Activated CD4-positive, CD25-positive, alpha-beta regulatory T cell treated with anti-CD3 and anti-CD28 coated beads, Interleukin-2, amount 50 U/mL, for 72 hours (primary cell): ENCODE results near the gene CRISP2.
"Not testable (repeated sequence)": the region's sequence is repeated elsewhere in the genome, so short reads cannot be mapped to it uniquely, and the experiment has no call there.

Experiments used
- DNase-seq: peaks from one replicate; pipeline ENCODE4 v3.0.0; 2021

CRISP2 gene, protein sequence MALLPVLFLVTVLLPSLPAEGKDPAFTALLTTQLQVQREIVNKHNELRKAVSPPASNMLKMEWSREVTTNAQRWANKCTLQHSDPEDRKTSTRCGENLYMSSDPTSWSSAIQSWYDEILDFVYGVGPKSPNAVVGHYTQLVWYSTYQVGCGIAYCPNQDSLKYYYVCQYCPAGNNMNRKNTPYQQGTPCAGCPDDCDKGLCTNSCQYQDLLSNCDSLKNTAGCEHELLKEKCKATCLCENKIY

DNA sequence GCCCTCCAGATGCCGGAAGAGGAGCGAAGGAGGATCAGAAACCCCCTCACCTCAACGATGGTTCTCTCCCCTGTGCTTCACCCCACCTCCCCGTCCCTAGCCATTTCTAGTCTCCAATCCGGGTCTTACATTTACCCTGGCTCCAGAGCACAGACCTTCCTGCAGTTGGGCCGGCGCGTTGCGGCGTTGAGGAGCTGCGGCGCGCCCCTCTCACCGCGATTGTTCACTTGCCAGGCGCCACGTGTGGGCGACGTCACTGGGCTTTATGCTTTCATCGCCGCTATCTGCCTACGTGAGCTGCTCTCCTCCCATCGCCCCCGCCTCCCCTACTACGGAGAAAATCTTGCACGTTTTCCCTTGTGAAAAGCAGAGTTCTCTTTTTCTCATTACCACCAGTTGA lies at the start of gene CRISP2:
Gene CRISP2, minus strand, starts transcription at position 198 of the 400 bp plus-strand sequence. CDS start 4,347 bp downstream, outside the sequence.
- DNase-seq = no peak

DNA sequence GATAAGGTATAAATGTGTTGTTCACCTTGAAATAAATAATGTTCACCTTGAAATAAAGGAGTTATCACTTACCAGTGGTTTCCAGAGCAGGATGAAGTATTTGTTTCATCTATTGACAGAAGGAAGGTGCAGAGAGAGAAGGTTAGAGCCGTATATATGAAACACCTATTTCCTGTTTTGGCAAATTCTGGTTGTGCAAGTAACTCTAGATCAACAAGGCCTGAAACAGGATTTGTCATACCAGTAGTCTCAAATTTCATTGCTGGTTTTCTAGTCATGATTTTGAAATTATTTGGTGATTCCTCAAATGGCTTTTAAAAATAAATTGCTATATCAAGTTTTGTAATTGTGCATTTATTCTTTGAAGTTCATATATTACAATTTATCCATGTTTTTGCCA lies 30.9 kb upstream of the CRISP2 start, which contains the start of gene CRISP3:
Gene CRISP3, minus strand, starts transcription at position 130 of the 400 bp plus-strand sequence. Its CDS starts 21 bp downstream, at position 109.
- no peak for DNase-seq

DNA sequence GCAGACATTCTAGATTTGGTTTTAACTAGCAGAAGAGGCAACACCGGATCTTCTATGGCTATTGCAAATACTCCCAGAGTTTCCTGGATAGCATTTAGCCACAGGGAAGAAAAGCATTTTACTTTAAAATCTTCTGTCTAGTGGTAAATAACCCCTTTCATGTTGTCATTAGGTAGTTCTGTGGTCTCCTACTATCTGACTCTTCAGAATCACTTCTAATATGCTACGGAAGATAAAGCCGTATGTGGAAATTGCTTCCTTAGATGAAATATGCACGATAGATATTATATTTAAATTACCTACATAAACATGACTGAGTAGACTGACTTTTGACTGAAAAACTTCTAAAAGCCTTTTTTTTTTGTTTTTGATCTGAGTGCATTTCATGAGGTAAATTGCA lies 30.1 kb upstream of the CRISP2 start:
- DNase-seq = no peak

DNA sequence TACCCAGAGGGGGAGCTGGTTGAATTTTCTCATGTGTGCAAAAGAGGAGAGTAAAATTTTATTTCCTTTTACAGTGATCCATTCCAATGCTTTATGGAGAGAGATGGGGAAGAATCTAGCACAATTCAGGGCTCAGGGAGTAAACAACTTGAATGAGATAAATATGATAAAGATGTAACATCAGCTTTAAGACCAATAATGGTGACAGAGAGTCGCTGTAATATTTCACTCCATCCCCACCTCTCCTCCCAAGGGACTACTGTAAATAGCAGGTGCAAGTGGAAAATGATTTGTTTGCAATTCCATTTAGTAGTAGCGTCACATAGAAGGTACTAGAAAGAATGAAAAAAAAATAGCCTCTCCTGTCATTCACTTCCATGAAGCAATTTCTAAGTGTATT lies 26.1 kb upstream of the CRISP2 start:
- no peak for DNase-seq

DNA sequence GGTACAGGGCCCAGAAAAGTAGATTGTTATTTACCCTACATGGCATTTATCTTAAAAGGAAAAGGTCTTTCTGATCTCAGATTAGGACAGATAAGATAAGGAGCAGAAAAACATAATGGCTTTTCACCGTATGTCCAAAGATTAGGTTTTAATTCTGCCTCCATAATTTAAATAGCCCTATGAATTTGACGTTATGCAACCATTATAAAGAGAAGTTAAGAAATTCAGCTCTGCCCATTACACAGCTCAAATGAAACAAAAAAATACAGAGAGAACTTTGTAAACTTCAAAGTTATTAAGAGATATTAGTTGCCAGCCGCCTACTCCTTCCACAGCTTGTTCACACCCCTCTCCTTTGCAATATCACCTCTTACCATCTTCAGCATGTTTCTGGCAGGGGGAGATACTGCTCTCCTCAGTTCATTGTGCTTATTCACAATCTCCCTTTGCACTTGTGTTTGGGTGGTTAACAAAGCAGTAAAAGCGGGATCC lies 22.7 kb upstream of the CRISP2 start:
- DNase-seq = no peak

DNA sequence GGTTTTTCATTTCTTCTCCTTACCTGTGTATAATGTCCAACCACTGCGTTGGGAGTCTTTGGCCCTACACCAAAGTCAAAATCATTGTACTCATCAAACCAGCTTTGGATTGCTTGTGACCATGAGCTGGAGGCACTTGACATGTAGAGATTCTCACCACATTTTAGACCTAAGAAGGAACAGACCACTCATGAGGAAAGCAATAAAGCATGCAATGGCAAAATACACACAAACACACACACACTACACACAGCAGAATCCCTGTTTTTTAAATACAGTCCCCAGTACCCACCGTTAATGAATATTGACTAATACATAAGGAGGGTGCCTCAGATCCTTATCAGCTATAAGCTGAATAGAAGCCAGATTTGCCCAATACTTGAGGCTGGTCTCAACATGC lies 20.3 kb upstream of the CRISP2 start:
- no peak for DNase-seq

DNA sequence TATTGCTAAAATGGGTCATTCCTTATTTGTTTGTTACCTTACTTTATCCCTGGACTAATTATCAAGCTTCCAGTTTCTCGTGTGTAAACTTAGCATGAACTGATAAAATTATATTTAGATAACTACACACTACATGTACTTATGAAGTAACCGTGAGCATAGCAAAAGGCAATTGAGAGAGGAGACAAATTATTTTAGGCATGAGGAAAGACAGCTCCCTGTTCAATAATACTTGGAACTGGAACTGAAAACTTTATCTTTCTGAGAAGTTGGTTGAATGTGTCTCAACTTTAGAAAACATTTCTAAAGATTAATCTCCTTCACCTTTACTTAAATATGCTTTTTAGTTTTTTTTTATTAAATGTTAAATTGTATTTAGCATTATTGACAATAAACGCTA lies 19.4 kb upstream of the CRISP2 start:
- DNase-seq = no peak

DNA sequence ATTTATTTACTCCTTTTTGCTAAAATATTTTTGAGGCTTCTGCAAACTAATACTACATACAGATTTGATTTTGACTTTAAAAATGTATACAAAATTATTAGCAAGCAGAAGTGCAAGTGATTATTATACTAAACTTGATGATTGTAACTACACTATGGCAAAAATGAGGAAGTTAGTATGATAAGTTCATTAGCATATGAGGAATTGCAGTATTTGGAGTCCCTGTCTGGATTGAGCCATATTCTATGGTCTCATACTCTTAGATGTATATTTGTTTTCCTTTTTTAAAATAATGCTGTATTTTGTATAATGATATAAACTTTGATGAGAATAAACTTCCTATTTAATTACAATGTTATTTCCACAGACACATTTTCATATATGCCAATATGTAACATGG lies 16.9 kb upstream of the CRISP2 start:
- no peak for DNase-seq

DNA sequence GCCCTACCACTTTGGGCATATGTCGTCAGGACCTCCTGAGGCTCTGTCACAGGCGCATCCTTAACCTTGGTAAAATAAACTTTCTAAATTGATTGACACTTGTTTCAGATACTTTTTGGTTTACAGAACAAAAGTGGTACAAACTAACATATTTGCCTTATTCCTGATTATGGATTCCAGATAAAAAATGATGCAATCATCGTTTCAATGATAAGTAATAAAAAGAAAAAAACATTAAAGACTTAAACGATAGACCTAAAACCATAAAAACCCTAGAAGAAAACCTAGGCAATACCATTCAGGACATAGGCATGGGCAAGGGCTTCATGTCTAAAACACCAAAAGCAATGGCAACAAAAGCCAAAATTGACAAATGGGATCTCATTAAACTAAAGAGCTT lies 10.6 kb upstream of the CRISP2 start:
- not testable (repeated sequence) for DNase-seq

DNA sequence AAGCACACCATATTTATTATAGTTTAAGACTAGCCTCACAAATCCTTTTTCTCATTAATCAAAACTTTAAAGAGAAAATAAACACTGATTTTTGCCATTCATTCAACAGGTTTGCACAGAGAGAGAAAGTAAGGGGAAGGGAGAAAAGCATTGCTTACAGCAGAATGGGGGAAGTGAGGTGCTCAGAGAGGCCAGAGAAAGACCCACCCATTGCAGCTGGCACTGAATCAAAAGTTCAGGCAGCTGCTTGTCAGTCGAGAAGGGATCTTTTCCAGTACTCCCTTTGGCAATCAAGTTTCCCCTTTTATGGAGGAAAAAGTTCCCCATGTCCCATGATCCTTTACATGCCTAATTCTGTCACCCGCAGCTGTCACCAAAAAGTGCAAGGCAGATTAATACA lies 8.0 kb upstream of the CRISP2 start:
- DNase-seq = no peak

DNA sequence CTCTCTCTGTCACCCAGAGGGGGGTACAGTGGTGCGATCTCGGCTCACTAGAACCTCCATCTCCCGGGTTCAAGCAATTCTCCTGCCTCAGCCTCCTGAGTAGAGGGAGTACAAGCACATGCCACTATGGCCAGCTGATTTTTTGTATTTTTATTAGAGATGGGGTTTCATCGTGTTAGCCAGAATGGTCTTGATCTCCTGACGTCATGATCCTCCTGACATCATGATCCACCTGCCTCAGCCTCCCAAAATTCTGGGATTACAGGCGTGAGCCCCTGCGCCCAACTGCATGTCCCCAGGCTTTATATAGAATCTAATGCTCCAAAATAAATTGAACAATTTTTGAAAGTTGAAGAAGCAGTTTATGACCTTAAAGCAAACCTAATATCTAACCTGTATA lies 7.0 kb upstream of the CRISP2 start:
- DNase-seq = no peak

DNA sequence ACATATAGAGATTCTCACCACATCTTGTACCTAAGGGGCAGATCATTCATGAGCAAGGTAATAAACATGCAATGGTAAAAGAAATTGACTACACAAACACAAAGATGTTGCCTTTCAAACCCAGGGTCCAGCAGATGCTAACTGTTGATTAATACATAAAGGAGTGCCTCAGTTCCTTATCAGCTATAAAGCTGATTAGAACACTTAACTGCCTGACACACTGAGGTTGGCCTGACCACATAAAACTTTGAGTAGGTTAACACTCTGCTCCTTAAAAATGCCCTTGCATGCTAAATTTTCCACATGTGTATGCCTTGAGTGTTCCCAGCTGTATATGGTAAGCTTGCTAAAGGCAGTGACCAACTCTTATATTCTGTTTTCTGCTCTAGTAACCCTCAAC lies 14.9 kb downstream of the CRISP2 start:
- no peak for DNase-seq

DNA sequence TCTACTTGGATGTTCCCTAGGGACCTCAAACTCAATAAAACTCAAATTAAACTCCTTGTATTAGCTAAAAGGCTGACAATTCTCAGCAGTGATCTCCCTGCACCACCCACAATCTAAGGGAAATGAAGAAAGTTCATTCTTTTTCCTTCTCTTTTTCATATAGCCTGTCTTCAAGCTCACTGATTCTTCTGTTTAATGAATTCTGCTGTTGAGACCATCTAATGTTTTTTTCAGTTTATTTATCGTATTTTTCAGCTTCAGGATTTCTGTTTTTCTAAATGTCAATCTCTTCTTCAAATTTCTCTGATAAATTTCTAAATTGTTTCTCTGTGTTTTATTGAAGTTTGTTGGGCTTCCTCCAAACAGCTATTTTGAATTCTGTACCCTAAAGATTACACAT lies 19.8 kb downstream of the CRISP2 start:
- no peak for DNase-seq

DNA sequence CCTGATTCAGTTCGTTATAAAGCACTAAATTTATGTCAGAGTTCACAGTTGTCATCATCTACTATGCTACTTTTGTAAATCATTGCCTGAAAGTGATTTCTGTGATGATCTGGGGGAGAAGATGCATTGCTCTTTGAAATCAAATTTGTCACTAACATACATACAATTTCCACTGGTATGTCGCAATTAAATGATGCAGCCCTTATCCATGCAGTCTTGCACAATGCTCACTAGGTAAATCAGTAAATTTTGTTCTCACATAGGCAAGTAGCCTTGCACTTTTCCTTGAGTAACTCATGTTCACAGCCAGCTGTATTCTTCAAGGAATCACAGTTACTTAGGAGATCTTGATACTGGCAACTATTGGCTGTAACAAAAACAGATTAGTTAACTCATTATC lies 20.8 kb downstream of the CRISP2 start:
- DNase-seq = no peak

DNA sequence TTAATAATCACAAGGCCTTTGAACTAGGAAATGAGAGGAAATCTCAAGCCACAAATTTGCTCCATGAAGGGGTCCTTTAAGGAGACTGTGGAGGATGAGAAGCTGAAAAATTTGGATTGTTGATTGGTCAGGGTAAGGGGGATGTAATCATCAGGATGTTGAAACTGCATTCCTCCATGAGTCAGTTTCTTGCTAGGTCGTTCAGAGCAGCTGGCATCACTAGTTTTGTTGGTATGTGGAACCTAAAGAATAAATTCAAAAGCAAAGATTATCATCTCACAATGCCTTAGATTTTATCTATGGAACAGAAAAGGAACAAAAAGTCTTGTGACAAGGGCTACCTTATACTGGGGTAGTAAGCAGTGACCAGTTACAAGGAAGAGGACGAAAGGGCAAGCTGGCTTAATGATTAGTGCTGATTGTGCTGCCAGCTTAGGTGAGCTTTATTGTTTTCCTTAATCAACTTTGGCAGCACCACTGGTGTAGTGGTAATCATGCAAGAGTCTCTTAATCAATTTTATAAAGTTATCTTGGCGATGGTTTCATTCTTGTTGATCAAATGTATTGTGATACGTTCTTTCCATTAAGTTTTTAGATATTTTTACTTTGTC lies 36.6 kb downstream of the CRISP2 start:
- no peak for DNase-seq

DNA sequence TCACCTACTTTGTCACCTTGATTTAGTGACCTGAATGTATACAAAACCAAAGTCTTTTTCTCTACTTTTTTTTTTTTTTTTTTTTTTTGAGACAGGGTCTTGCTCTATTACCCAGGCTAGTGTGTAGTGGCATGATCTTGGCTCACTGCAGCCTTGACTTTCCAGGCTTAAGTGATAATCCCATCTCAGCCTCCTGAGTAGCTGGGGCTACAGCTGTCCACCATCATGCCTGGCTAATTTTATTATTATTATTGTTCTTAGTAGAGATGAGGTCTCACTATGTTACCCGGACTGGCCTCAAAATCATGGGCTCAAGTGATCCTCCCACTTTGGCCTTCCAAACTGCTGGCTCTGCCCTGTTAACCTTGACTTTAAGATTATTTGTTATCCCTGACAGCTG lies 37.5 kb downstream of the CRISP2 start:
- no peak for DNase-seq

DNA sequence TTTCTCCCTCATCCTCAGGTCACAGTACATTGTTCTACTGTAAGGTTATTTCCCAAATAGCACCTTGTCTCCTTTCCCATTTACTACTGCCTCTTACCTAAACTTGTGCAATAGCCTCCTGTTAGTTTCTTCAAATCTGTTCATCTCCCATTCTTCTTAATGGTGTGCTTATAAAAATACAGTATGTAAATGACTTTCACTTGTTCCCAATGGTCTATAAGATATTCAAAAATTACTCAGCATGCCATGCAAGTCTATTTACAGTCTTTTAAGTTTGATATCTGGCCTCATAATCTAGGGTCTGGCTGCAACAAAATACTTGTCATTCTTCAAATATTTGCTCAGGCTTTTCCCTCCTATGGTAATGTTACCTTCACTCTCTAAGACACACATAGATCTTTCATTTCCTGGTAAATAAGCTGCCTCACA lies 45.2 kb downstream of the CRISP2 start:
- no peak for DNase-seq

DNA sequence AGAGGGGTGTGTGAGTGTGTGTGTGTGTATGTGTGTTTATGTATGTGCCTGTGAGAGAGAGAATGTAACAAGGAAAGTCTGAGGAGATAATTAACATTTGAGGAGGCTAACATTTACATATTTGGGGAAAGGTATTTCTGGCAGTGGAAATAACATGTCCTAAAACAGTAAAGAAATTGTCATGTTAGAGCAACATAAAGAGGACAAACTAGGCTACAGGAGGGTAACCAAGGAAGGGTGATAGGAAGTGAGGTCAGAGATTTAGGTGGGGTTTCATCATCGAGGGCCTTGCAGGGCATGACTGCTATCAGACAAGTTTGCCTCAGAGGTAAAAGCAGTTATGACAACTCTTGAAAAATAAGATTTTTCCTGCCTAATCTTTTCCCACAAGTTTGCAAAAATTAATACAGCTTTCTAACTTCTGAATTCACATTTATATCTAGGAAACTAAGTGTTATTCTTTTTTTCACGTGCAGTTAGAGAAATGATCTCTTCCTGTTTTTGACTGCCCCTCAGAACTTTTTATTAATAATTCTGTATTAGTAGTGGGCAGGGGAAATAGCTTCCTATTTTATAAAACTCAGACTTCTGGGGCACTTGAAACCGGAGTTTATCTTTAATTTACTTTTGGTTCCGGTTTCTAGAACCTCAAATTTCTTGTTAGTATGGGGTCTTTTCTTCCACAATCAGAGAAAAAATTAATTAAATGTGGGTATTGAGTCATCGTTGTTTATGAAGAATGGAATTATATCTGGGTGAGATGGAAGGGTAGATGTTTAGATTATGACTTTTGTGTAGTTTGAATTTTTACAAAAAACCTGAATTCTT lies 46.2 kb downstream of the CRISP2 start:
- DNase-seq = no peak

DNA sequence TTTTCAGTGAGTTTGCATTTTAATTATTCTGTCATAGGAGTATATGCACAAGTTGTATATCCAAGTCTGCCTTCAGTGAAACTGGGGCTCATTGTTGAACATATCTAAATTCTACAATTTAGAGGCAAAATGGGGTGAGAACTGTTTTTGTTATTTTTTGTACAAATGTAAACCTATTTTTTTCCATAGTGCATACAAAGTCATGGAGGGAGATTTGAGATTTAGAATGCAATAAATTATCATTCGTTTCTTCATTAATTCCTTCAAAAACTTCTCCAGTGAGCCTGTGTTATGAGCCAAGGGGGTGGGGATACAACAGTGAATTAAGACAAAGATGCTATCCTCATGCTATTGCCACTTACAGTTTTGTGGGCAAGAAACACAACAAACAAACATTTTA lies 46.9 kb downstream of the CRISP2 start:
- DNase-seq = no peak

DNA sequence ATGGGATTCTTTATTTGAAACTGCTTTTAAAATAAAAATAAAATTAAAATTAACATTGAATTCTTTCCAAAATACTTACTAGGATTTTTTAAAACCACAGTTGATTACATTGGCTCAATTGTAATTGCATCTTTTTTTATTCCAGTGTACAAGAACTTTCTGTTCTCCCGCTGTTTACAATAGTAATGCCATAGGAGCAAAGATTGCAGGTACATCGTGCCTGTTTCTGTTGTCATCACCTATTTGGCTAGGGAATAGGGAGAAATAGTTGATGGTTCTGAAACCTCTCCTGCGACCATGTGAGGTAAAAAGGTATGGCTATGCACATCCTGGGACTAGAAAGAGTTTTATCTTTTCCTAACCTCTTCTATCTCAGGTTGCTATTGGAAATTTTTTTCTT lies 48.5 kb downstream of the CRISP2 start:
- DNase-seq = no peak

DNA sequence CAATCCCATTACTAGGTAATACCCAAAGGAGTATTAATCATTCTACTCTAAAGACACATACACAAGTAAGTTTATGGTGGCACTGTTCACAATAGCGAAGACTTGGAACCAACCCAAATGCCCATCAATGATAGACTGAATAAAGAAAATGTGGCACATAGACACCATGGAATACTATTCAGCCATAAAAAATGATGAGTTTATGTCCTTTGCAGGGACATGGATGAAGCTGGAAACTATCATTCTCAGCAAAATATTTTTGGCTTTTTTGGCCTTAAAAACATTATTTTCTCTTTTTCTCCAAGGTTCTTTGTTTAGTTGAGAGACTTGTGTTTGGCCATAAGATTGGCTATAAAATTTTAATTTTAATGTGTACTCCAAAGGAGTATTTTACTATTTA lies 49.3 kb downstream of the CRISP2 start:
- DNase-seq = not testable (repeated sequence)

DNA sequence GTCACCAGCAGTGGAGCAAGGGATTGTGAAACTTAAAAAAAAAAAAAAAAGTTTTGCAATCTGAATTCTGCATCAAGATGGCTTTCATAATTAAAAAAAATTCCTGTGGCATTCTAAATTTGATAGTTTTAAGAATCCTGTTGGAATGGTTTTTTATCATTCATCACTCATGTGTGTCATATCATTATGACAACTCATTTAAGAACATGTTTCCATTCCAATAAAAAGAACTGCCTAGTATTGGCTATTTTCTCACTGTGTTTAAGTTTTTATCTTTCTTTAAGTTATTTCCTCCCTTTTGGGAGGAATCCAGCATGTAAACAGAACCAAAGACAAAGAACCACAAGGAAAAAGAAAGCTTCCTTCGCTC lies 50.5 kb downstream of the CRISP2 start:
- no peak for DNase-seq

DNA sequence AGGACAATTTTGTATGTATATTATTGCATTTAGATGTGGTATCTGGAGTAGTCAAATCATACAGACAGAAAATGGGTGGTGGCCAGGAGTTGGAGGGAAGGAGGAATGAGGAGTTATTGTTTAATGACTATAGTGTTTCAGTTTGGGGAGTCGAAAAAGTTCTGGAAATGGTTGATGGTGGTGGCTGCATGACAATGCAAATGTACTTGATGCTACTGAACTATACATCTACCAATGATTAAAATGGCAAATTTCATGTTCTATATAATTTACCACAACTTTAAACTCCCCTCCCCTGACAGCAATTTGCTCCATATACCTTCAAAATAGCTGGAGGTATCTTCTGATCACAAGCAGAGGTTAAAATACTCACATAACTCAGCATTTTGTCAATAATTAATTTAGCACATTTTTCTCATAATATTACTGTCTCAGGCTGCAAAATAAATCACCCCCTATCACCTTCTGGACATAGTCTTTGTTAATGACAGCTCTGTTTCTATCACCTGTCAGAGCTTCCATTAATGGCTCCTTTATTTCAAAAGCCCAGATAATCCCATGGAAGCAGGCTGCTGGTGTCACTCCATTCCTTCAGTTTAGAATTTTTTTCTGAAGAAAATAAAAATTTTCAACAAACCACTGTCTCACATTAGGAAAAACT lies 51.0 kb downstream of the CRISP2 start:
- DNase-seq = no peak
